Ectodermal cell (in vitro differentiated cells): ENCODE measurements around the gene PLG.
"Not testable (repeated sequence)": the region's sequence is repeated elsewhere in the genome, so short reads cannot be mapped to it uniquely, and the experiment has no call there.

Experiments
- H3K27ac ChIP-seq: 2 replicates; pipeline ENCODE4 v1.7.0; 2013; ENCODE audit warnings: mild to moderate bottlenecking, low read depth, low read length; ENCODE audit not compliant: insufficient read depth, poor library complexity, severe bottlenecking
- H3K27me3 ChIP-seq: 2 replicates; pipeline ENCODE4 v1.7.0; 2013; ENCODE audit warnings: mild to moderate bottlenecking, low read length; ENCODE audit not compliant: insufficient read depth, control insufficient read depth, poor library complexity, severe bottlenecking
- H3K36me3 ChIP-seq: one replicate; pipeline ENCODE4 v1.7.0; 2013; ENCODE audit warnings: low read length; ENCODE audit not compliant: control insufficient read depth, insufficient read depth
- H3K4me1 ChIP-seq: one replicate; pipeline ENCODE4 v1.7.0; 2013; ENCODE audit warnings: low read length; ENCODE audit not compliant: control insufficient read depth, insufficient read depth
- H3K4me3 ChIP-seq: 2 replicates; pipeline ENCODE4 v1.7.0; 2013; ENCODE audit warnings: low read depth, low read length, control low read depth; ENCODE audit not compliant: insufficient read depth
- H3K9me3 ChIP-seq: 2 replicates; pipeline ENCODE4 v1.7.0; 2013; ENCODE audit warnings: mild to moderate bottlenecking, low read length, moderate library complexity; ENCODE audit not compliant: control insufficient read depth
- WGBS, 2 experiments: methylation state at CpG; one replicate each; pipeline ENCODE4 v1.1.7; 2013; ENCODE audit warnings: missing lambda C conversion rate in 2 of 2; 5-methylcytosine and 5-hydroxymethylcytosine counted together

PLG gene

DNA sequence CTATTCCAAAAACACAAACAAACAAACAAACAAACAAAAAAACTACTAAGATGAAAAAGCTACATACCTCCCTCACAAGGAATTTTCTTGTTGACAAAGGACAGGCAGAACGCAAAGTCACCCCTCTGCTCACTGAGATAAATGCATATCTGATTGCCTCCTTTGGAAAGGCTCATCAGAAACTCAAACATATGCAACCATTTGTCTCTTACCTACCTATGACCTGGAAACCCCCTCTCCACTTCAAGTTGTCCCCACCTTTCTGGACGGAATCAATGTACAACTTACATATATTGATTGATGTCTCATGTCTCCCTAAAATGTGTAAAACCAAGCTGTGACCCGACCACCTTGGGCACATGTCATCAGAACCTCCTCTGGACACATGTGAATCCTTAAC lies 100.0 kb downstream of the PLG start:
- H3K36me3 ChIP-seq, H3K27ac ChIP-seq, H3K9me3 ChIP-seq, H3K27me3 ChIP-seq, H3K4me1 ChIP-seq, H3K4me3 ChIP-seq: not testable (repeated sequence)
- WGBS, 2 experiments = 90 to 92% methylated on average over 3 of the region's 3 CpGs
